Measurements from ENCODE around the gene B4GALNT3. TPM values are rescaled to one million over a fixed set of nuclear protein-coding genes. Genes with fewer than 3 reads are reported as not detected.

B4GALNT3 gene
- total and polyA plus RNA-seq, 2 of the 13 experiments (the other 11 are each of a cell fraction or from before 2014, with no cell fraction given), result 3.2 to 4.4 TPM

DNA sequence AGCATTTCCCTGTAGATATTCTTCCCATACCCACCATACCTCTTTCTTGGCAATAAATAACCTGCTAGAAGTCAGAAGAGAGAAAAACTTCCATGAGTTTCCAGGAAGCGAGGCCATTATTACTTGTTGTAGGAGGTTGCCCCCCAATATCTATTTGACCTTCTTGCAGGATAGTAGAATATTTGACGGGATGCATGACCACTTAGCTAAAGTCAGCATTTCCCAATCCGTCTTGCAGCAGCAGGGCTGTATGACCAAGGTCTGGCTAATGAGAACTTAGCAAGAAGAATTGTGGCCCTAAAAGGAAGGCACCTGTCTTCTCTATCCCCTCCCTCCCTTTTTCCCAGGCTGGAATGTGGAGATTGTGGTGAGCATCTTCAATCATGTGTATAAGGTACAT is 152.0 kb downstream of the B4GALNT3 start:
- Histone ChIP-seq H3K4me3 (replicated peaks in 1 of 3; ENCODE audit: insufficient read depth in 1 of 3, low read depth in 2 of 3, low read length in 3 of 3) (no peak overlapping the region), H3K79me2 (ENCODE audit: insufficient read depth, low read length) (no peaks in the 10 kb centered on the region), H3K36me3 (replicated peaks in 1 of 2; ENCODE audit: control insufficient read depth in 1 of 2, insufficient read depth in 2 of 2, low read length in 2 of 2) (no peaks in the 10 kb centered on the region), H3K27me3 (ENCODE audit: control insufficient read depth in 1 of 2, insufficient read depth in 2 of 2, low read length in 2 of 2) (no peaks in the 10 kb centered on the region), H3K9ac (ENCODE audit: insufficient read depth, low read depth, low read length) (no peak overlapping the region), H4K20me1 (ENCODE audit: insufficient read depth, low read length) (no peaks in the 10 kb centered on the region), H3K4me1 (ENCODE audit: insufficient read depth, low read length) (peaks cover 71% of the 10 kb centered on the region), H3K9me3 (ENCODE audit: low read length) (no peaks in the 10 kb centered on the region), H3K27ac (ENCODE audit: extremely low read length, insufficient read depth, low read length) (no peak overlapping the region), H2AFZ (ENCODE audit: low read length) (no peak overlapping the region), H3K4me2 (ENCODE audit: low read depth, low read length) (no peak overlapping the region)
- no peak for TF ChIP-seq ZFP36L2 (CRISPR knock-in tag; IDR thresholded peaks at IDR 0.05)
- TF ChIP-seq SPEN (CRISPR knock-in tag; IDR thresholded peaks at IDR 0.05; ENCODE audit: low read depth), result no peak
- TF ChIP-seq, protein P1, sequence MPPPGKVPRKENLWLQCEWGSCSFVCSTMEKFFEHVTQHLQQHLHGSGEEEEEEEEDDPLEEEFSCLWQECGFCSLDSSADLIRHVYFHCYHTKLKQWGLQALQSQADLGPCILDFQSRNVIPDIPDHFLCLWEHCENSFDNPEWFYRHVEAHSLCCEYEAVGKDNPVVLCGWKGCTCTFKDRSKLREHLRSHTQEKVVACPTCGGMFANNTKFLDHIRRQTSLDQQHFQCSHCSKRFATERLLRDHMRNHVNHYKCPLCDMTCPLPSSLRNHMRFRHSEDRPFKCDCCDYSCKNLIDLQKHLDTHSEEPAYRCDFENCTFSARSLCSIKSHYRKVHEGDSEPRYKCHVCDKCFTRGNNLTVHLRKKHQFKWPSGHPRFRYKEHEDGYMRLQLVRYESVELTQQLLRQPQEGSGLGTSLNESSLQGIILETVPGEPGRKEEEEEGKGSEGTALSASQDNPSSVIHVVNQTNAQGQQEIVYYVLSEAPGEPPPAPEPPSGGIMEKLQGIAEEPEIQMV (CRISPR knock-in tag; IDR thresholded peaks at IDR 0.05; ENCODE audit: low read depth), result no peak
- TF ChIP-seq, protein P2, sequence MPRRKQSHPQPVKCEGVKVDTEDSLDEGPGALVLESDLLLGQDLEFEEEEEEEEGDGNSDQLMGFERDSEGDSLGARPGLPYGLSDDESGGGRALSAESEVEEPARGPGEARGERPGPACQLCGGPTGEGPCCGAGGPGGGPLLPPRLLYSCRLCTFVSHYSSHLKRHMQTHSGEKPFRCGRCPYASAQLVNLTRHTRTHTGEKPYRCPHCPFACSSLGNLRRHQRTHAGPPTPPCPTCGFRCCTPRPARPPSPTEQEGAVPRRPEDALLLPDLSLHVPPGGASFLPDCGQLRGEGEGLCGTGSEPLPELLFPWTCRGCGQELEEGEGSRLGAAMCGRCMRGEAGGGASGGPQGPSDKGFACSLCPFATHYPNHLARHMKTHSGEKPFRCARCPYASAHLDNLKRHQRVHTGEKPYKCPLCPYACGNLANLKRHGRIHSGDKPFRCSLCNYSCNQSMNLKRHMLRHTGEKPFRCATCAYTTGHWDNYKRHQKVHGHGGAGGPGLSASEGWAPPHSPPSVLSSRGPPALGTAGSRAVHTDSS (CRISPR knock-in tag; conservative IDR thresholded peaks at IDR 0.05), result no peak
- TF ChIP-seq NBN (conservative IDR thresholded peaks at IDR 0.05), result no peak
- no peak for TF ChIP-seq ZNF451 (CRISPR knock-in tag; IDR thresholded peaks at IDR 0.05)
- no peak for TF ChIP-seq HNF4A (CRISPR knock-in tag; IDR thresholded peaks at IDR 0.05)
- no peak for TF ChIP-seq NR2F6 (IDR thresholded peaks at IDR 0.05)
- TF ChIP-seq NR2F6 (CRISPR knock-in tag; IDR thresholded peaks at IDR 0.05), result no peak
- TF ChIP-seq, protein P3, sequence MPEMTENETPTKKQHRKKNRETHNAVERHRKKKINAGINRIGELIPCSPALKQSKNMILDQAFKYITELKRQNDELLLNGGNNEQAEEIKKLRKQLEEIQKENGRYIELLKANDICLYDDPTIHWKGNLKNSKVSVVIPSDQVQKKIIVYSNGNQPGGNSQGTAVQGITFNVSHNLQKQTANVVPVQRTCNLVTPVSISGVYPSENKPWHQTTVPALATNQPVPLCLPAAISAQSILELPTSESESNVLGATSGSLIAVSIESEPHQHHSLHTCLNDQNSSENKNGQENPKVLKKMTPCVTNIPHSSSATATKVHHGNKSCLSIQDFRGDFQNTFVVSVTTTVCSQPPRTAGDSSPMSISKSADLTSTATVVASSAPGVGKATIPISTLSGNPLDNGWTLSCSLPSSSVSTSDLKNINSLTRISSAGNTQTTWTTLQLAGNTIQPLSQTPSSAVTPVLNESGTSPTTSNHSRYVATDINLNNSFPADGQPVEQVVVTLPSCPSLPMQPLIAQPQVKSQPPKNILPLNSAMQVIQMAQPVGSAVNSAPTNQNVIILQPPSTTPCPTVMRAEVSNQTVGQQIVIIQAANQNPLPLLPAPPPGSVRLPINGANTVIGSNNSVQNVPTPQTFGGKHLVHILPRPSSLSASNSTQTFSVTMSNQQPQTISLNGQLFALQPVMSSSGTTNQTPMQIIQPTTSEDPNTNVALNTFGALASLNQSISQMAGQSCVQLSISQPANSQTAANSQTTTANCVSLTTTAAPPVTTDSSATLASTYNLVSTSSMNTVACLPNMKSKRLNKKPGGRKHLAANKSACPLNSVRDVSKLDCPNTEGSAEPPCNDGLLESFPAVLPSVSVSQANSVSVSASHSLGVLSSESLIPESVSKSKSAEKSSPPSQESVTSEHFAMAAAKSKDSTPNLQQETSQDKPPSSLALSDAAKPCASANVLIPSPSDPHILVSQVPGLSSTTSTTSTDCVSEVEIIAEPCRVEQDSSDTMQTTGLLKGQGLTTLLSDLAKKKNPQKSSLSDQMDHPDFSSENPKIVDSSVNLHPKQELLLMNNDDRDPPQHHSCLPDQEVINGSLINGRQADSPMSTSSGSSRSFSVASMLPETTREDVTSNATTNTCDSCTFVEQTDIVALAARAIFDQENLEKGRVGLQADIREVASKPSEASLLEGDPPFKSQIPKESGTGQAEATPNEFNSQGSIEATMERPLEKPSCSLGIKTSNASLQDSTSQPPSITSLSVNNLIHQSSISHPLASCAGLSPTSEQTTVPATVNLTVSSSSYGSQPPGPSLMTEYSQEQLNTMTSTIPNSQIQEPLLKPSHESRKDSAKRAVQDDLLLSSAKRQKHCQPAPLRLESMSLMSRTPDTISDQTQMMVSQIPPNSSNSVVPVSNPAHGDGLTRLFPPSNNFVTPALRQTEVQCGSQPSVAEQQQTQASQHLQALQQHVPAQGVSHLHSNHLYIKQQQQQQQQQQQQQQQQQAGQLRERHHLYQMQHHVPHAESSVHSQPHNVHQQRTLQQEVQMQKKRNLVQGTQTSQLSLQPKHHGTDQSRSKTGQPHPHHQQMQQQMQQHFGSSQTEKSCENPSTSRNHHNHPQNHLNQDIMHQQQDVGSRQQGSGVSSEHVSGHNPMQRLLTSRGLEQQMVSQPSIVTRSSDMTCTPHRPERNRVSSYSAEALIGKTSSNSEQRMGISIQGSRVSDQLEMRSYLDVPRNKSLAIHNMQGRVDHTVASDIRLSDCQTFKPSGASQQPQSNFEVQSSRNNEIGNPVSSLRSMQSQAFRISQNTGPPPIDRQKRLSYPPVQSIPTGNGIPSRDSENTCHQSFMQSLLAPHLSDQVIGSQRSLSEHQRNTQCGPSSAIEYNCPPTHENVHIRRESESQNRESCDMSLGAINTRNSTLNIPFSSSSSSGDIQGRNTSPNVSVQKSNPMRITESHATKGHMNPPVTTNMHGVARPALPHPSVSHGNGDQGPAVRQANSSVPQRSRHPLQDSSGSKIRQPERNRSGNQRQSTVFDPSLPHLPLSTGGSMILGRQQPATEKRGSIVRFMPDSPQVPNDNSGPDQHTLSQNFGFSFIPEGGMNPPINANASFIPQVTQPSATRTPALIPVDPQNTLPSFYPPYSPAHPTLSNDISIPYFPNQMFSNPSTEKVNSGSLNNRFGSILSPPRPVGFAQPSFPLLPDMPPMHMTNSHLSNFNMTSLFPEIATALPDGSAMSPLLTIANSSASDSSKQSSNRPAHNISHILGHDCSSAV (CRISPR knock-in tag; IDR thresholded peaks at IDR 0.05; ENCODE audit: borderline replicate concordance), result no peak
- TF ChIP-seq, protein P4, sequence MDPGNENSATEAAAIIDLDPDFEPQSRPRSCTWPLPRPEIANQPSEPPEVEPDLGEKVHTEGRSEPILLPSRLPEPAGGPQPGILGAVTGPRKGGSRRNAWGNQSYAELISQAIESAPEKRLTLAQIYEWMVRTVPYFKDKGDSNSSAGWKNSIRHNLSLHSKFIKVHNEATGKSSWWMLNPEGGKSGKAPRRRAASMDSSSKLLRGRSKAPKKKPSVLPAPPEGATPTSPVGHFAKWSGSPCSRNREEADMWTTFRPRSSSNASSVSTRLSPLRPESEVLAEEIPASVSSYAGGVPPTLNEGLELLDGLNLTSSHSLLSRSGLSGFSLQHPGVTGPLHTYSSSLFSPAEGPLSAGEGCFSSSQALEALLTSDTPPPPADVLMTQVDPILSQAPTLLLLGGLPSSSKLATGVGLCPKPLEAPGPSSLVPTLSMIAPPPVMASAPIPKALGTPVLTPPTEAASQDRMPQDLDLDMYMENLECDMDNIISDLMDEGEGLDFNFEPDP (CRISPR knock-in tag; conservative IDR thresholded peaks at IDR 0.05), result no peak
- TF ChIP-seq ZNF333 (CRISPR knock-in tag; IDR thresholded peaks at IDR 0.05; ENCODE audit: borderline replicate concordance), result no peak
- POLR2A ChIA-PET, result no interaction called here
- intact Hi-C loops (cut with micrococcal nuclease; ENCODE audit: unreplicated experiment), result loop anchor here (5.0 kb wide), 1 partner anchor 66 kb away; no protein-coding TSS in a partner anchor
- in situ Hi-C loops (cut with HindIII; ENCODE audit: extremely low pct_ligation_motif_present, low pct_unique_long_range_greater_than_20kb), result loop anchor here (10.0 kb wide), 1 partner anchor 143 kb away; the partner anchor contains the start of gene WNK1
- no peak for ATAC-seq
- DNase-seq (ENCODE audit: low spot score), result no peak
- no TSS peak for BruUV-seq (replicated peaks)
- no peak for FAIRE-seq
- CTCF ChIA-PET (ENCODE audit: low intra/inter-chr PET ratio, low total read pairs), result no interaction called here
- 77% methylated on average over 3 of the region's 3 CpGs for WGBS (ENCODE audit: low lambda C conversion rate)
